Sciatic nerve (tissue), 2 donors: Measurements from ENCODE around the gene SF3A1. TPM values are rescaled to one million over a fixed set of nuclear protein-coding genes. Genes with fewer than 3 reads are reported as not detected.

Experiments
- ATAC-seq: fragments of 200-7000 bp; cut with Tn5 transposase; one replicate; pipeline ENCODE4 v1.9.1; 2020; ENCODE audit warnings: mild to moderate bottlenecking, moderate library complexity
- DNase-seq: peaks from one replicate; pipeline ENCODE4 v3.0.0-alpha.2; 2020; ENCODE audit warnings: low spot score
- intact Hi-C: fragments of 100-400 bp; cut with DNase I; formaldehyde crosslinking; loops from one replicate; pipeline ENCODE4 v1.14.2; 2022
- total RNA-seq: library from RNA; stranded (reverse); fragmentation: NEBNext Ultra II Directional; extraction: Animal tissue kit (Norgen Biotek cat#: 25700); gene quantifications from one replicate; pipeline ENCODE4 v1.2.1, GENCODE V29; 2021
- donor health status: DM: no; HTN: no; CAD: no.
- donor health status: DM: no; HTN: no; CAD: no.

SF3A1 gene
- total RNA-seq, 1 donor from 2014 or later: 138 TPM

DNA sequence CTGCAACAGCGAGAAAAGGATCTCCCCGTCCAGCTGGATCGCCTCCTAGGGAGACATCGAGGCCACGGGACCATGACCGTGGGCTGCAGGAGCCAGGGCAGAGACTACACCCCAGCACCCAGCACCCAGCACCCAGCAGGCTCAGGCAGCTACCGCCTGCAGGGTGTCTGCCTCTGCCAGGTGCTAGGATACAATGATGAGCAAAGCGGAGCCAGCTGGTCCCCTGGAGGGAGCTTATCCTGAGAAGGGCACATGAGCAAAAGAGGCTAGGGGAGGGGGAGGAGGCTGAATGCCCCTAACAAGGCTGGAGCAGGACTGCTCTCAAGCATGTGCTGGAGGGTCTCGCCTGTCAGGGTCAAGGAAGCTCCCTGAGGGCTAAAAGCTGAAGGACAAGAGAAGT lies 62.6 kb downstream of the SF3A1 start:
- intact Hi-C loops: no loop called here
- ATAC-seq (no peak), DNase-seq (no peak)

DNA sequence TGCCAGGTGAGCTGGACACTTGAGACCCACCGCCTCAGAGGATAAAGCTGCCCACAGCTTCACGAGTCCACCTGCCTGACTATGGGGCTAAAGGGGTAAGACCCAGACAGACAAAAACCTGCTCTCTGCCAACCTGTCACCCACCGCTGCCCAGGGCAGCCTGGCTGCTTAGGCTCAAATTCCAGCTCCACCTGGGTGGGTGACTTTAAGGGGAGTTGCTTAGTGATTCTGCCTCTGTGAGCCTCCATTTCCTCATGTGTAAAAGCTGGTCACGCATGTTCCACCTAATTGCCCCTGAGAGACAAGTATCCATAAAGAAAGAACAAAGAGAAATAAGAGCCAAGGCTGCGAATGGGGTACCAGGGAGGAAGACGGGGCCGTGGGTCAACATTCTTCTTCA lies 63.7 kb downstream of the SF3A1 start:
- ATAC-seq (no peak), DNase-seq (no peak)
- intact Hi-C loops: no loop called here

DNA sequence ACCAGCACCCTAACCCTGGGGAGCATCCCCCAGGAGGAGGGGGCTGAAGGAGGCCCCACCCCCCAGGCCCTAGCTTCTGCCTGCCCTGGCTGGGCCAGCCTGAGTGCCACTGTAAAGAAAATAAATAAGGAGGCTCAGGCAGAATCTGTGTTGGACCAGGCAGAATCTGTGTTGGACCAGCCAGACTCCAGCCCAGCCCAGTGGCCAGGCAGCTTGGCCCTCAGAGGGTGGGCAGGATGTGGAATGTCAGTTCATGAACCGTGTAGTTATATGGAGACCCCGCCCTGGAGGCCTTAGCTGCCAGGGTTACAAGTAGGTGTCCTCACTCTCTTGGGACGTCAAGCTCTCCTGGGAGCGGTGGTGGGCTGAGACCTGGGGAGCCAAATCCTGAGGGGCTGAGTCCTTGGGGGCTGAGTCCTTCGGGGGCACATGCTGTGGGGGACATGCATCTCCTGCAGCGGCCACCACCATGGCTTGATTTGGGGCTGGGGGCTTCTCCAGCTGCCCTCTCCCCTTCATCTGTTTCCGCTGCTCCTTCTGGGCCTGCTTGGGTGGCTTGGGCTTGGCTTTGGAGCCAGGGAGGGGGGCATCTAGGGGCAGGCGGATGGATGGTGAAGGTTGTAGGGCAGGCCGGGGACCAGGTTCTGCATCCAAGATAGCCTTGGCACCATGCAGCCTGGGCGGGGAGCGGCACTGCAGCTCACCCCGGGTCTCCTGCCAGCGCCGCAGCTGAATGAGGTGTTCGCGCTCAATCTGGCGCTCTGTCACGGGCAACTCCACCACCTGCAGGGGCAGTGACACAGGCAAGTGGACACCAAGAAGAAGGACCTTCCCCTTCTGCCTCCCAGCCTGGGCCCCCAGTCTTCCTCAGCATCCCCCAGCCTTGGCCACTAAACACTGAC lies 64.4 kb downstream of the SF3A1 start:
- no peak for DNase-seq
- ATAC-seq: no peak
- intact Hi-C loops: no loop called here

DNA sequence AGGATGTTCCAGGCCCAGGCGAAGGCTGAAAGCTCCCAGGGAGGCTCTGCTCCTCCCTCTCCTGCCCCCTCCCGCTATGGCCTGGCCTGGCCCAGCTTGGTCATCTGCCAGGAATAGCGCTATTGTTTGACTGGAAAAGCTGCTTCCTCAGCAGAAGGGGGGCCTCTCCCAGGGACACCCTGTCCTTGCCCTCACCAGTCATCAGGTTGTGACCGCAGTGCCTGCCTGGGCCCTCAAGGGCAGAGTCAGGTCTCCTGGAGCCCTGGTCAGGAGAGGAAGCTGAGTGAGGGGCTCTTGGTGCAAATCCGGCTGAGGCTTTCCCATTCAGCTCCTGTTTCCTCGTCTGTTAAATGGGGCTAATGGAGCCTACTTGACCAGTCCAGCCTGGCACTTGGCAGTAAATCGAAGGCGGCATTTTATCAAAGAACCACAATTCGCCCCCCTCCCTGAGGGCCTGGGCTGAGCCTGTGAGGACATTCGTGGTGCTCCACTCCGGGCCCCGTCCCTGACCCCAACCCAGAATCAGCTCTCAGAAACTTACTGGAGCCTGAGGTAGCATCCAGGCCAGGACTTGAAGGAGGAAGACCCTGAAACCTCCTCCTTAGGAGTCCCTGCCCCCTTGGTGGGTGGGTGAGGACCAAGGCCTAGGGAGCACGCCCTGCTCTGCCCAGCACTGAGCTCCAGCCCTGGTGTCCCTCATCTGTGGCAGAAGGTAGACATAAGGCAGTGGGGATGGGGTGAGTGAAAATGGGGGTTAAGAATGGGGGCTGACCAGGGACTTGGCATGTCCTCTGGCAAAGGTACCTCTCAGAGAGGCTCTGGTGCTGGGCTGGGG lies 65.4 kb downstream of the SF3A1 start:
- ATAC-seq: peak; percentile 51
- DNase-seq: peak; percentile 91
- intact Hi-C loops: no loop called here

DNA sequence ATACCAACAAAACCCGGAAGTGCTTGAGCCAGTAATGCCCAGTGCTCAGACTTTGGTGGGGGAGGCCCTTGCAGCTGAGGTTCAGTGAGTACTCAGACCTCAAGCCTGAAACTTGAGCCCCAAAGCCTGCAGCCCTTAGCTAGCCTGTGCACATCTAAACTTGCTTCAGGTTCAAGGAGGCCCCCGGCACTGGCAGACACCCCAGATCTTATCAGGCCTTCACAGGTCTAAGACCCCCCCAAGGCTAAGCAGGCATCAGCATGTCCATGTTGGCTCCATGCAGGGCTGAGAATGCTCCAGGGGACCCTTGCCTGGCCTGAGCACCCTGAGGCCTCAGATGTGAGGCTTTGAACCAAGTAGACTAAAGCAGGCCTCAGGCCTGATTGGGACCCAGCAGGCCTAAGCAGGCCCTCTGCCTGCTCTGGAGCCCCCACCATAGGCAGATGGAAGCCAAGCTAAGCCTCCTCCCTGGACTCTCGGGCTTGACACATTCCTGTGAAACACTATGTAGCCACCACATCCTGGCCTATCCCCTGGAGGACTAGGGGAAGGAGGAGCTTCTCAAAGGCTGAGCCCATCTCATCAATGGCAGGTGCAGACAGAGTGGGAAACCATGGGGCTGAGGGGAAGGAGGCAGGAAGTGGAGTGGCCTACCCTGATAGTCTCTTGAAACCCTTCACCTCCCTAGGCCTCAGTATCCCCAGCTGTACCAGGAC lies 66.2 kb downstream of the SF3A1 start:
- peak; percentile 27 for ATAC-seq
- intact Hi-C loops: no loop called here
- DNase-seq: no peak

DNA sequence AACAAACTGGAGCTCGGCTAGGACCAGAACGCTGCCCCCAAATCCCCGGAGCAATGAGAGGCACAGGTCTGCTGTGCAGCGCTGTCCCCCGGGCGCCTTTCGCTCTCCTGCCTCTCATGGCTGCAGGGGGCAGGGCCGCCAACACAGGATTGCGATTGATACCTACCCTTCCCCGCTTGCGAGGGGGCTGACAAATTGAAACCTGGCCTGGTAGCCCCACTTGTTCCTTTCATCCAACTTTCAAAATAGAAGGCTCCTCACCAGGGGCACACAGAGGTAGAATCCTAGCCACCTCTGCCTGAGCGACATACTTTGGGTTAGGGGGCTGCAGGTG lies 66.7 kb downstream of the SF3A1 start:
- intact Hi-C loops: loop anchor here (5.0 kb wide), 1 partner anchor 97 kb away; the partner anchor contains the start of gene RNF215
- peak; percentile 76 for DNase-seq
- peak; percentile 10 for ATAC-seq

DNA sequence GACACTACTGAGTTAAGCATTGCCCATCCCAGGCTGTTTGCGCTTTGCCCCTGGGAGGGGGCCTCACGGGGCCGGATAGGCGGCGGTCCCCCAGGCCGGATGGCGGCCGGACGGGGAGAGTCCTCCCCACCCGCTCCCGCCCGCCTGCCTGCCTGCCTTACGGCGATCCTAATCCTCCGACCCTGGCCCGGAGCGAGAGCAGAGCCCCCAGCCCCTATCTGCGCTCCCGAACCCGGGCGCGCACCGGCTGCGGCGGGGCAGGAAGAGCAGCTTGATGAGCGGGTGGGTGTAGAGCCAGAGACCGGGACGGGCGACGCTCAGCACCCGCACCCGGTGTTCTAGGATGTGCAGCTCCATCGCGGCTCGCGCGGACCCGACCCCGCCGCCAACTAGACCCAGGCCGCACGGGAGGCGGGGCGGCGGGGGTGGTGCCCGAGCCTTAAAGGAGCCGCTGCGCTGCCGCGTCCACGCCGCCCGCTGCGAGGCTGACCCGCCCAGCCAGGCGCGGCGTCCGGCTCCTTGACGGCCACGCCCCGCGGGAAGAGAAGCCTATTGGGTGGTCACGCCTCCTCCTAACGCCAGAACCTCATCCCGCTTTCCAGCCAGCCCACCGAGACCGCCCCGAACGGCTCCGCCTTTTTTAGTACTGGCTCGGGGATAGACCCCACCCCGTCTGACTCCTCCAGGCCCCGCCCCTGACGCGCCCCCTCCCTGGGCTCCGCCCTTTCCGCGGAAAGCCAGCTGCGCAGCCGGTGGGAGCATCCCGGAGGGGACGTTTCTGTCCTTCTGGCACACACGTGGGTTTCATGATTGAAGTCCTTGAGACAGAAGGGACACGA lies 67.3 kb downstream of the SF3A1 start, which contains the start of gene CASTOR1:
CASTOR1 (minus strand) TSS at position 365 of the 839 bp plus-strand sequence; CDS start at position 357, 8 bp downstream.
- intact Hi-C loops: loop anchor here (5.0 kb wide), 1 partner anchor 98 kb away; the partner anchor contains the start of gene RNF215
- peak; percentile 91 for ATAC-seq

DNA sequence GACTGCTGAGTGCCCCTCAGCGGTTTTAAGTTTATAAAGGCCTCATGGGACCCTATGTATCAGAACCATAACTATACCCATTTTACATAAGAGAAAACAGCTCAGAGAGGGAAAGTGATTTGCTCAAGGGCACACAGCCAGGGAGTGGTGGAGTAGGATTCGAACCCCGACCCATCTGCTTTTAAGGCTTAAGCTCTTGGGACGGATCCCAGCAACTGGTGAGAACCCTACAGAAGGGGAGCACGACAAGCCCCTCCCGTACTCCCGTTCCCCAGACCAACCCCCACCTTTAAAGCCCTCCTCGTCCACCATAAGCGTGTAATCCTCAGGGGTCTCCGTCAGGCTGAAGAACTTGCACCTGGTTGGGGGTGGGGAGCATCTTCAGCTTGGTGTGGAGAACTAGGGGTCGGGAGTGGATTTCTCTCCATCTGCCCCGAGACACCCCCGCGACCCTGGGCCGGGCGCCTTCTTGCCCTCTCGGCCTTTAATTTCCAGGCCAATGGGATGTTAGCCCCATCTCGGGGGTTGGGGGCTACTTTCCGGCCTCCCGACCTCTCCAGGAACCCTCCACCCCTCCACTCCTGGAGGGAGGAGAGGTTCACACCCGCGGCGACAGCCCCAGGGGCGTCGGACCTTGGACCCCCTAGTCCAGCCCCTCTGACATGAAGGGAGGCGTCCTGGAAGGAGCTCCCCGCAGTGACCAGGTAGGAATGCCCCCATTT lies 68.1 kb downstream of the SF3A1 start:
- ATAC-seq: no peak
- intact Hi-C loops: loop anchor here (5.0 kb wide), 1 partner anchor 99 kb away; the partner anchor contains the start of gene RNF215
- DNase-seq: no peak

More for the DNA sequence above, 67.3 kb downstream of the SF3A1 start, which contains the start of gene CASTOR1:
- DNase-seq: peak; percentile 99

DNA sequence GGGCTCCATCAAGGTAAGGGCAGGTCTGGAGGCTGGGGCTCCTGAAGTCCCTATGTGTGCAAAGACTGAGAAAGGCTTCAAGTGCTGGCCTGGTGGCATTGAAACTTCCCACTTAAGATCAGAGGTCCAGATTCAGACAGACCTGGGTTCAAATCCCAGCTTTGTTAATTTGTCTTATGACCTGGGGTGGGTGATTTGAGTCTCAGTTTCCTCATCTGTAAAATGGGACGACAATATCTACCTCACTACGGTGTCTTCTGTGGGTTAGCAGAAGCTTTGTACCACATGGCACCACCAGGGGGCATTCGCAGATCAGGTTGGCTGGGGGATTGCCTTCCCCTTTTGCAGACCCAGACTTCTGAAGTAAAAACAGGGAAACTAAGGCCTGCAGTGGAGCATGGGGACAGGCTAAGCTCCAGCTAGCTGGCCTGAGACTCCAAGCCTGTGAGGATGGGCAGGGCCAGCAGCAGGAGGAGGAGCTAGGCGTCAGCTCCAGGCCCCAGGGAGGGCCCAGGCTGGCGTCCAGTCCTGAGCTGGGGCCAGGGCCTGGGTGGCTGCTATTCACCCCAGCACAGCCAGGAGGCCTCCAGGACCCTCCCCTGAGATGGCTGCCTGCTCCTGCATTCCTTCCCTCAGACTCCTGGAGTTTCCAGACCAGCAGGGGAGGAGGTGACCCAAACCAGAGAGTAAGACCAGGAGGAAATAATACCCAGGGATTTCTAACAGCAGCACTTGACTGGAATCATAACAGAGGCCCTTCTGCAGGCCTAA lies 68.9 kb downstream of the SF3A1 start:
- peak; percentile 80 for ATAC-seq
- intact Hi-C loops: loop anchor here (5.0 kb wide), 1 partner anchor 99 kb away; the partner anchor contains the start of gene RNF215
- peak; percentile 92 for DNase-seq

DNA sequence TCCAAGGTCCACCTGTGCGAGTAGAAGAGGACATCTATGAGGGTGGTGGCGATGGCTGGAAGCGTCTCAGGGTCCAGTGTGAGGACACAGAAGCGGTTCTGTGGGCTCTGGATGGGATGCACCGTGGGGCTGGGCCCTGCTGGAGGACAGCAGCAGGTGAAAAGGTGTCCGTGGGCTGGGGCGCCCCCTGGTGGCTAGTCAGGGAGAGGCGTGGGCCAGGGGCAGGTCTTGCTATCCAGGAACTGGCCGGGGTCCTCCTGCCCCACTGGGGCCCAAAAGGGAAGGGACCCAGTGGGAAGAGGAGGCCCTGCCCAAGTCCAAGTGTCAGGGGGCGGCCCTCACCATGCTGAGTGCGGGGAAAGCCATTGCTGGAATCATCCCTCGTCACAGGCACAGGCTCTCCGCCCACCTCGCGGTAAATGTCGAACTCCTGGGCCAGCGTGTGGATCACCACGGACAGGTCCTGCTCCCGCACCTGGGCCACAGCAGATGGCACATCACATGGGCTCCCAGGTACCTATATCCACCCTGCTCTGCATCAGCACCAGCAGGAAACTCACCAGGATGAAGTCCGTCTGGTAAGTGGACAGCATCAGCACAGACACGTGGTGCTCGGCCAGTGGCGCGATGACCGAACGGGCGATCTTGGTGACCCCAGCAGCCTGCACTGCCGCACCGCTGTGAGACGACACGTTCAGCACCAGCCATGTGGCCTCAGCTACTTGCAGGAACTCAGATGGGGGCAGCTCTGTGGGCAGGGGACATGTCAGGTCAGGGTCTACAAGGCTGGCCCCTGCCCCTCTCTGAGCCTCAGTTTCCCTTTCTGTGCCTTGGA lies 69.7 kb downstream of the SF3A1 start:
- peak; percentile 85 for DNase-seq
- intact Hi-C loops: loop anchor here (5.0 kb wide), 1 partner anchor 100 kb away; the partner anchor contains the start of gene RNF215
- no peak for ATAC-seq

DNA sequence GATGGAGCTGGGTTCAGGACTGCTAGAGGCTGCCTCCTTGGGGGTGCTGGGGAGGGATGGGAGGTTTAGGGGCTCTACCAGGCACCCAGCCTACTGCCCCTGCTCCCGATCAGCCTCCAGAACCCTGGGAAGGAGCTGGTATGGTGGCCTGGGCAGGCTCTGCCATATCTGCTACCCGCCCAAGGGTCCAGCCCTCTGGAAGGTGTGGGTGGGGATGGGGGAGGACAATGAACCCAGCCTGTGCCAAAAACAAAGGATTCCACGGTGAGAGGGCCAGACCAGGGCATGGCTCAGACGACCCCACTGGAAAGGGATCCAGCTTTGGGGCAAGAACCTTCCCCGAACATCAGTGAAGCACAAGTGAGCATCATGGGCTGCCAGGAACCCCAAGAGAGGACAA lies 70.4 kb downstream of the SF3A1 start:
- no peak for ATAC-seq
- intact Hi-C loops: loop anchor here (5.0 kb wide), 1 partner anchor 101 kb away; the partner anchor contains the start of gene RNF215
- no peak for DNase-seq

DNA sequence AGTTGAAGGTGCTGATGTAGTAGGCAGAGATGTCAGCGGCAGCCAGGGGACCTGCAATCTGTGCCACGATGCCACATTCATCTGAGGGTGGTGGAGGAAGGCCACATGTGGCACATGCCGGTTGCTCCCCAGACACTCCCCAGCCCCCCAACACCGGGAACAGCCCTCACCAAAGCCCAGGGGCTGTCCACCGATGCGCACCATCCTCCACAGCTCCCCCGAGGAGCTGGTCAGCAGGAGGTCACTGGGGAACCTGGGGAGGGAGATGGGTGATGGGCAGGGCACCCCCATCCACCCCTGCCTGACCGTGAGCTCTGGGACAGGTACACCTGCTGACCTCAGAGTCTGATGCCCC lies 70.9 kb downstream of the SF3A1 start:
- intact Hi-C loops: loop anchor here (5.0 kb wide), 1 partner anchor 101 kb away; the partner anchor contains the start of gene RNF215
- no peak for ATAC-seq
- no peak for DNase-seq

DNA sequence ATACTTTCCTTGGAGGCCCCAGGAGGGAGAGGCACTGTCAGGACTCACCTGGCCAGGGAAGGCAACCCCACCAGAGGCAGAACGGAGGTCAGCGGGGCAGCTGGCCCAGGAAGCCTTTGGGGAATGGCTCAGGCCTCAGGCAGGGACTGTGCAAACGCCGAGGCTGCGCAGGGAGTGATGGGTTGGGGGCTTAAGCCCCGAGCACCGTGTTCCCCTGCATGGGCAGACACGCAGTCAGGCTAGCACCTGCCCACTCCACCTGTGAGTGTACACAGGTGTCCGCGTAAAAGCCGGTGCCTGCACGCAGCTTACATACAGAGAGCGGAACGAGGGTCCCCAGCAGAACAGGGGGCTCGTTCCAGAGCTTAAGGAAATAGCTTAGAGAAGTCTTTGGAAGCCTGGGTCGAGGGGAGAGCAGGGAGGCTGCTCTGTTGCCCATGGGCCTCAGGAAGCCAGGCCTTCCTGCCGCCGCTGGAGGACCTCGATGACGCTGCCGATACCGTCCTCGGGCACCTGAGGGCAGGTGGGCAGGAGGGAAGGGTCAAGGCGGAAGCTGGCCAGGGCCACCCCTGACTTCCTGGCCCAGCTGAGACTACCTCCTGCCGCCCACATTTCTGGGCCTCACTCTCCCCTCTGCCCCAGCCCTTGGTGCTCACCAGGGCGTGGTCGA lies 71.4 kb downstream of the SF3A1 start:
- intact Hi-C loops: loop anchor here (5.0 kb wide), 1 partner anchor 102 kb away; the partner anchor contains the start of gene RNF215
- no peak for ATAC-seq

DNA sequence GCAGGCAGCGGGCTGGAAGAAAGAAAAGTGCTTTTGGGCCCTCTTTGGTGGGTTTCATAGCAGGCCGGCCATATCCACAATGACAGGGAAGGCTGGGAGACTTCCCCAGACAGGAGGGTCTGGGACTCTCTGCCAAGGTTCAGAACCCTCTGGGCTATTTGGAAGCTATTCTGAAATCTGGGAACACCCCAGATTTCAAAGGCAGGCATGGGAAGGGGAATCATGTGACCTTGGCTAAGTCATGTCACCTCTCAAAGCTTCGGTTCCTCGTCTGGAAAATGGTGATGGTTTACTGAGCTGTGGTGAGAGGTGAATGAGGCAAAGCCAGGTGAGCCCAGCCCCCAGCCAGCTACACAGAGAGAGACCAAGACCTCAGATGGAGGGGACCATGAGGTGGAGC lies 72.0 kb downstream of the SF3A1 start:
- ATAC-seq (no peak), DNase-seq (no peak)
- intact Hi-C loops: loop anchor here (5.0 kb wide), 1 partner anchor 103 kb away; the partner anchor contains the start of gene RNF215

More for the DNA sequence above, 71.4 kb downstream of the SF3A1 start:
- DNase-seq: no peak

DNA sequence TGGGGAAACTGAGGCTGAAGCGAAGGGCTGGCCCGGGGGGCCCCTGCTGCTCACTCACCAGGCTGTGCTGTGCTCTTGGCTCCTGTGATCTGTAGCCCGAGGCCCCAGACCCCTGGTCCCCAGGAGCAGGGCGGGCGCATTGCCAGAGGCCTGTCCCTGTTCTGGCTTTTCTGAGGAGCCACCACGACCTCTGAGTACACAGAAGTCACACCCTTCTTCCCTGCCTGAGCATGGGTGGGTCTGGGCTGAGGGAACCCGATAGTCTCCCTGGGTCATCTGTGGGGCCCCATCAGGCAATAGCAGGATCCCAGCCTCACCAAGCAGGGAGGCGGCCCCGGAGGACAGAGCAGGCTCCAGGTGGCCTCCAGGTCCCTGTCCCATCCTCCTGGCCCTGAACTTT lies 72.5 kb downstream of the SF3A1 start:
- intact Hi-C loops: no loop called here
- no peak for ATAC-seq

More for the DNA sequence above, 72.5 kb downstream of the SF3A1 start:
- no peak for DNase-seq
